GM21825 (cell line): ENCODE measurements around the gene SLC52A3.
"Not testable (repeated sequence)": the region's sequence is repeated elsewhere in the genome, so short reads cannot be mapped to it uniquely, and the experiment has no call there.

Source experiments
- ATAC-seq: cut with Tn5 transposase; IDR thresholded peaks from one replicate; pipeline ENCODE4 v1.9.1; 2021; ENCODE audit warnings: mild to moderate bottlenecking, moderate library complexity; ENCODE audit not compliant: unreplicated experiment

SLC52A3 gene

DNA sequence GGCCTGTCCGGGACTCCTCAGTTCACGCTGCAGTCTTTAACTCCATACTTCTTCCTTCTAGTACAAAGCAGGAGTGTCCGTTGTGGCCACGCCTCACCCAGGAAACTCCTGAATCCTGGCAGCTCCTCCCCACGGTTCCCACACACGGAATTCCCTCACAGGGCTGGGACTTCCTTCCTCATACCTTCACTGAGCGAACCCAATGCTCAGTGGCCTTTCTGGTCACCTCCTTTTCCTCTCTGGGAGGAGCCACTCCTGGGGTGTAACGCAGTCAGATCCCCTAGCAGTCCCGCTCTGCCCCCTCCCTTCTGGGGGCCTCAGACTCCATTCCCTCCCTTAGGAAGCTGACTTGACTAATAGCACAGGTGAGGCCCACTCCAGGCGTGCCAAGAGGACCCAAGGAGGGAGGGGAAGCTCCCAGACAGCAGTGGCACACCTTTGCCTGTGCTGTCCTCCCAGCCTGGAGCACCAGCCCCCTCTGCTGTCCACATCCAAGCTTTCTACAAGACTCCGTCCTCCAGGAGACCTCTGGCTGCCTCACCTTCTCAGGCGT lies at the start of gene SLC52A3:
SLC52A3 (minus strand) TSS at position 75 of the 553 bp plus-strand sequence. CDS start 2,726 bp downstream, outside the sequence.
- ATAC-seq: no peak

DNA sequence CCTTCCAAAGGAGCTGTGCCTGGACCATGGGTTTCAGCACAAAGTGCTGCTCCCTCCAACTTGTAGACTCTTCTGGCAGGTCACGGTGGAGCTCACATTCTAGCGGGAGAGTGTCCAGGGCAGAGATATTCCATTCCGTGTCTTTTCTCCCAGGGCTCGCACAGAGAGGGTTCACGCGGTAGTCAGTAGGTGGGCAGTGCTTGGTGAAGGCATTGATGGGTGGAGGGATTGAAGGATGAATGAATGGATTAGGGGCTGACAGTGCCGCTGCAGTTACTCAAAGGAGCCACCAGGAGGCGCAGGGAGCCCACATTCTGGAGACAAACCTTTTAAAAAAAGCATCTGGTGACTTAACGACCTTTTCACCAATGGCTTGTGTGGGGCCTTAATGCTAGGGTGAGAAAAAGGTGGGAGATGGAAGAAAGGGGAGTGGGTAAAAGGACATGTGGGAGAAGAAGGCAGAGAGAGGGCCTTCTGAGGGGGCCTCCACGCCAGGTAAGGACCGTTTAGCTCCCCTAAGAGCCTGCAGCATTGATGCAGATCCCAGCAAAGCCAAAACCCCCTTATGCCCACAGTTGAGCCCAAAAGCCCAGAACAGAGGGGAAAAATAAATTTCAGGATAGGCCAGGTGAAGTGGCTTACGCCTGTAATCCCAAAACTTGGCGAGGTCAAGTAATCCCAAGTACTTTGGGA lies 47.8 kb upstream of the SLC52A3 start:
- no peak for ATAC-seq

DNA sequence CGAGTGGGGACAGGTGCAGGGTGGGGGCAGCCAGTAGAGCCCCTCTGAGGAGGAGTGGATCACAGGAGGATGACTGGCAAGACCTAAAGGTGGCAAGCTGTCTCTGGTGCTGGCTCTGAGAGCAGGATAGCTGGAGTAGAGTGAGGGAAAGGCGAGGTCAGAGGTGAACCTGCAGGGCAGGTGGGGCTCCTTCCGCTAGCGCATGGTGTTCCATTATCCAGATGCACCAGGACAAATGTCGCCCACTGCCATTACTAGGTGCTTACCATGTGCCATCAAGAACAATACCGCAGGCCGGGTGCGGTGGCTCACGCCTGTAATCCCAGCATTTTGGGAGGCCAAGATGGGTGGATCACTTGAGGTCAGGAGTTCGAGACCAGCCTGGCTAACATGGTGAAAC lies 46.9 kb upstream of the SLC52A3 start:
- no peak for ATAC-seq

DNA sequence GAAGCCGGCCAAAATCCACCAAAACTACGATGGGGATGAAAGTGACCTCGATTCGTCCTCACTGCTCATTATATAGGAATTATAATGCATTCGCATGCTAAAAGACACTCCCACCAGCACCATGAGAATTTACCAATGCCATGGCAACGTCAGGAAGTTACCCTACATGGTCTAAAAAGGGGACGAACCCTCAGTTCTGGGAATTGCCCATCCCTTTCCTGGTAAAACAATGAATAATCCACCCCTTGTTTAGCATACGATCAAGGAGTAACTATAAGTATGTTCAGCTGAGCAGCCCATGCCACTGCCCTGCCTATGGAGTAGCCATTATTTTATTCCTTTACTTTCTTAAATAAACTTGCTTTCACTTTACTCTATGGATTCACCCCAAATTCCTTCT lies 45.1 kb upstream of the SLC52A3 start:
- ATAC-seq: no peak

DNA sequence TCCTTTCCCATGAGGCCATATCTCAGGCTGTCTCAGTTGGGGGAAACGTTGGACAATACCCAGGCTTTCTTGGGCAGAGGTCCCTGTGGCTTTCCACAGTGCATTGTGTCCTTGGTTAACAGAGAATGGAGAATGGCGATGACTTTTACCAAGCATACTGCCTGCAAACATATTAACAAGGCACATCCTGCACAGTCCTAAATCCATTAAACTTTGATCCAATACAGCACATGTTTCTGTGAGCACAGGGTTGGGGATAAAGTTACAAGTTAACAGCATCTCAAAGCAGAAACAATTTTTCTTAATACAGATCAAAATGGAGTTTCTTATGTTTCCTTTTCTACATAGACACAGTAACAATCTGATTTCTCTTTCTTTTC lies 44.1 kb upstream of the SLC52A3 start:
- ATAC-seq: not testable (repeated sequence)

DNA sequence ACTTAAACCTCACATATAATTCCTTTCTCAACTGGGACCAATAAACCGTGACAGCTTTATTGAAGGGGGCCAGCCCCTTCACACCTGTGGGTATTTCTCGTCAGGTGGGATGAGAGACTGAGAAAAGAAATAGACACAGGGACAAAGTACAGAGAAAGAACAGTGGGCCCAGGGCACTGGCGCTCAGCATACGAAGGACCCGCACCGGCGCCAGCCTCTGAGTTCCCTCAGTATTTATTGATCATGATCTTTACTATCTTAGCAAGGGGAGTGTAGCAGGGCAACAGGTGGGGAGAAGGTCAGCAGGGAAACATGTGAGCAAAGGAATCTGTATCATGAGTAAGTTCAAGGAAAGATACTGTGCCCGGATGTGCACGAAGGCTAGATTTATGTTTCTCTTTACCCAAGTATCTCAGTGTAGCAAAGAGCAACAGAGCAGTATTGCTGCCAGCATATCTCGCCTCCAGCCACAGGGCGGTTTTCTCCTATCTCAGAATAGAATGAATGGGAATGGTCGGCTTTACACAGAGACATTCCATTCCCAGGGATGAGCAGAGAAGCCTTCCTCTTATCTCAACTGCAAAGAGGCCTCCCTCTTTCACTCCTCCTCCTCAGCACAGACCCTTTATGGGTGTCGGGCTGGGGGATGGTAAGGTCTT lies 43.6 kb upstream of the SLC52A3 start:
- not testable (repeated sequence) for ATAC-seq

DNA sequence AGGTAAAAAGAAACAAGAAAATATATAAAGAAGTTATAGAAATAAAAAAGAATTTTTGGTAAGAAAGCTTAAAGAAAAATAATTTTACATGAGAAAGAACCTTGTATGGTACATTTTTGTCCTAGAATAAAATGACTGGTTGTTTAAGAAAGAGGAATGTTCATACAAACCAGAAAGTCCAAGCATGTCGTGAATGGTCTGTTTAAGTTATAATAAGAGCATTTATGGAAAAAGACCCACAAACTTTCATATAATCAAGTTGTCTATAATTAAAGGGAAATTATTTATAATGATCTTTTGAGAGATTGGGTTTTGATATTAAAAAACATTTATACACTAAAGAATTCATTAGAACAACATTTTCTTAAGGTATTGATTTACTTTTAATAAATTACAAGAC lies 37.4 kb upstream of the SLC52A3 start:
- ATAC-seq: no peak

DNA sequence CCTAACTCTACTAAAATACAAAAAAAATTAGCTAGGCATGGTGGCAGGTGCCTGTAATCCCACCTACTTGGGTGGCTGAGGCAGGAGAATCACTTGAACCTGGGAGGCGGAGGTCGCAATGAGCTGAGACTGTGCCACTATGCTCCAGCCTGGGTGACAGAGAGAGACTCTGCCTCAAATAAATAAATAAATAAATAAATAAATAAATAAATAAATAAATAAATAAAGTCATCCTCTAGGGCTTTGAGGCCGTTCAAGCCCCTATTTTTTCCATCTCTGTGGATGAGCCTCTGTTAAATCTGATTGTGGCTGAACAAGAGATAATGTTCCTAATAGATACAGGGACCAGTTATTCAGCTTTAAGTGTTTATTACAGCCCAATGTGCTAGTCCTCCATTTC lies 33.4 kb upstream of the SLC52A3 start:
- ATAC-seq: no peak

DNA sequence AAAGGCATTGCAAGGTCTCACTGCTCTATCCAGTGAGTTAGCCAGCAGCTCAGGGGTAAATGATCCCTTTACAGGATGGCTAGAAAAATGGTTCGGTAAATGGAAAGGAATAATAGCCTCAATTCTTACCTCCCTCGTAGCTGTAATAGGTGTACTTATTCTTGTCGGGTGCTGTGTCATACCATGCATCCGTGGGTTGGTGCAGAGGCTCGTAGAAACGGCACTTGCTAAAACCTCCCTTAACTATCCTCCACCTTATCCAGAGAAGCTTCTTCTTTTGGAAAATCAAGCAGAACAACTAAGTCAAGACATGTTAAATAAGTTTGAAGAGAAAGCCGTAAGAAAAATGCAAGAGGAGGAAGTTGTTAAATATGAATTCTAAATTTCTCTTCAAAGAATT lies 31.7 kb upstream of the SLC52A3 start:
- not testable (repeated sequence) for ATAC-seq

DNA sequence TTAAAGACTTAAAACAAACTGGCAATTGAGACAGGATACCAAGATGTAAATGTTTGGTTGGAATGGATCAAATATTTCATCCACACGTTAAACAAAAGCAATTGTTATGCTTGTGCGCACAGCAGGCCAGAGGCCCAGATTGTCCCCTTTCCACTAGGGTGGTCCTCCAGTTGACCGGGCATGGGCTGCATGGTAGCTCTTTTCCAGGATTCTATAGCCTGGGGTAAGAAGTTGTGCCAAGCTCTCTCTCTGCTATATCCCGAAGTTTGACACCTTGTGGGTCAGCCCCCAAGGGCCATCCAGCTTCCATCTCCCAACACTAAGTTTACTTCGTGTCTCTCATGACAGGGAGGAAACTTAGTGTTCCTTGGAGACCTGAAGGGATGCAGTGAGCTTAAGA lies 30.4 kb upstream of the SLC52A3 start:
- ATAC-seq: not testable (repeated sequence)

DNA sequence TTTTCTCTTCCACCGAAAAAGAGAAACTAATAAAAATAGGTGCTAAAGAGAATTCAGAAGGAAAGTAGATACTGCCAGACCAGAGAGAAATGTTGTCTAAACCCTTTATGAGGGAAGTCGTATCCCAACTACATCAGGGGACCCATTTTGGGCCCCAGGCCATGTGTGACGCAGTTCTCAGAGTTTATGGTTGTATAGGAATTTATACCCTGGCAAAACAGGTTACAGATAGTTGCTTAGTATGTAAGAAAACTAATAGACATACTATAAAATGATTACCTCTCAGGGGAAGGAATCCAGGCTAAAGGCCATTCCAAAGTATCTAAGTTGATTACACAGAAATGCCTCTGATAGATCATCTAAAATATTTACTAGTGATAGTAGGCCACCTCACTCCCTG lies 28.6 kb upstream of the SLC52A3 start:
- ATAC-seq: no peak

DNA sequence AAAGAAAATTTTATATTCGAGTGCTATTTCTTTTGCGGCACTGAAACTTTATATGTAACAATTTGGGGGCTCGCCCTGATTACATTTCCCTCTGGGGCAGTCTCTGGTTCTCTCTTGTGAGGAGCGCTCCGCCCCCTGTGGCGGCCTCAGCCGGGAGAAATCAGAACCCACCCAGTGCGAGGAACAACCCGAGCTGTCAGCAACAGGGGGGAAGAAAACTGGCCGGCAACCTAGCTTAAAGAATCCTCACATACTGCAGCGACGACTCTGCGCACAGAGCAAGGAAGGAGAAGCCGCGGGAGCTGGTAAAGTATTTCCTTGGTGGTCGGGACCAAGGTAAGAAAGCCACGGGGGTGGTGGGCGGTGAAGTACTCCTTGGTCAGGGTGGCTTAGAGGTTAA lies 23.9 kb upstream of the SLC52A3 start:
- no peak for ATAC-seq

DNA sequence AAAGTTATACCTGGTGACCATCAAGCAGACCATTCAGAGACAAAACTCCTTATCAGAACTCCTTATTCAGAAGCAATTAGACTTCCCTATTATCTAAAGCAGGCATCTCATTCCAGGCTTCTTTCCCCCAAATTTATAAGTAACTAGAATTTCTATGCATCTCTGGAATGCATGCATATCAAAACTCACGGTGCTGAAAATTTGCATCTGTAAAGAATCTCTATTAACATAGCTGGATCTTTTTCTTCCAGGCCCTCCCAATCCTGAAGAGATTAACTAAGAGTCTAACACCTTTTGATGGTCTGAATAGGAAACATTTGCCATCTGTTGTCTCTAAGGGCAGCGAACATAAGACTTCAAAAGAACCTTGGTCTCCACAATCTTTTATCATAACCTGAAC lies 22.8 kb upstream of the SLC52A3 start:
- no peak for ATAC-seq

DNA sequence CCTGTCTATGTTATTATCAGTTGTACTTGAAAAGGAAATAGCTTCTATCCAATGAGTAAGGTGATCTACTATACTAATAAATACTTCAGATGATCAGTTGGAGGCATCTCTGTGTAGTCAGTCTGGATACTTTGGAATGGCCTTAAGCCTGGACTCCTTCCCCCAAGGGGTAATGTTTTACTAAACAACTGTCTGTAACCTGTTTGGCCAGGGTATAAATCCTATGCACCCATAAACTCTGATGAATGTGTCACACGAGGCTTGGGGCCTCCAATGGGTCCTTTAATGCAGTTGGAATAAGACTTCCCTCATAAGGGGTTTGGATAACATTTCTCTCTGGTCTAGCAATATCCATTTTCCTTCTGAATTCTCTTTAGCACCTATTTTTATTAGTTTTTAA lies 19.5 kb upstream of the SLC52A3 start:
- ATAC-seq: no peak

DNA sequence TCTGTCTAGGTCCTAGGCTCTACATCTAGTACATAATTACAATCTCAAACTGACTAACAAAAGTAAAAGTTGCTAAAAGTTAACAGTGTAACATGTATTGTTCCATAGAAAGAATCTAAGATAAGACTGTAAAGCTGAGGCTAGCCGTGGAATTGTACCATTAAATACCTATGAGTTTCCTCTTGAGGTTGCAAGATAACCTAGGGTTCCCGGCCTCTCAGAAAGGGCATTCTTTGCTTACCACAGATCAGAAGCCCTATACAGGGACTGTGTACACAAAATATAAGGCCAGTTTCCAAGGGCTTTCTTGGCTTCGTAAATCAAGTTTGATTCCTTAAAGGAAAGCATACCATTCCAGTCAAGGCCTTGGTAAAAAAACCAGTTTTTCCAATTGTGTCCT lies 11.5 kb upstream of the SLC52A3 start:
- ATAC-seq: no peak

DNA sequence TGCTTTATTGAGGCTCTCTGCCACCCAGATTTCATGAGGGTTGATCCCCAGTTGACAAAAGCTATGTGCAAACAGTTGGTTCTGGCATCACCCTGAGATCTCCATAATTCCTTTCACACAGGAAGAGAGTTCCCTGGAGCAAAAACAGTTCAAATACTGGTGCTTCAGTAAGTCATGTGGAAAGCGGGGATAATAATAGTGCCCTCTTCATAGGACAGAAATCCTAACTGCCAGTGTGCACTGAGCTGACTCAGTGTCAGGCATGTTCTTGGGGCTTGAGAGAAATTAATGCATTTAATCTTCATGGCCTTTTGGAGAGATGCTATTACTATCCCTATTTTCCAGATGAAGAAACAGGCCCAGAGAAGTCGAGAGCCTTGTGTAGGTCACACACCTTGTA lies 7.9 kb upstream of the SLC52A3 start:
- ATAC-seq: no peak

DNA sequence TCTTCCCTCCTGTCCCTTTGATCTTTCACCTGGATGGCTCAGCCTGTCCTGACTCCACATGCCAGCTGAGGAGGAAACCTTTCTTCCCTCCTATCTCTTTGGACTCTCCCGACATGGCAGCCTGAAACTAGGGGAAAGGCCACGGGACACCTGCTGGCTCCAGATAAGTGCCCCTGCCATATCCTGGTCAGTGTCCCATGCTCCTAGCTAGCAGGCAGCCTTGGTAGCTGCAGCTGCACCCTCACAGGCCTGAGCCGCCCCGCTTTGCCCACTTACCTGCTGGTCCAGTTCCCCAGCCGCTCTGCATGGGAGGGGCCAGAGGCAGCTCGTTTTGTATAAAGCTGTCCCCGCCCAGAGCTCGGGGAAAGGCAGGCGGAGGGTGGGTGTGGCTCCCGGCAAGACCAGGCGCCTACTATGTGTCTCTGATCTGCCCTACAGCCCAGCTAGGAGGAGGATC lies 7.4 kb upstream of the SLC52A3 start:
- no peak for ATAC-seq

DNA sequence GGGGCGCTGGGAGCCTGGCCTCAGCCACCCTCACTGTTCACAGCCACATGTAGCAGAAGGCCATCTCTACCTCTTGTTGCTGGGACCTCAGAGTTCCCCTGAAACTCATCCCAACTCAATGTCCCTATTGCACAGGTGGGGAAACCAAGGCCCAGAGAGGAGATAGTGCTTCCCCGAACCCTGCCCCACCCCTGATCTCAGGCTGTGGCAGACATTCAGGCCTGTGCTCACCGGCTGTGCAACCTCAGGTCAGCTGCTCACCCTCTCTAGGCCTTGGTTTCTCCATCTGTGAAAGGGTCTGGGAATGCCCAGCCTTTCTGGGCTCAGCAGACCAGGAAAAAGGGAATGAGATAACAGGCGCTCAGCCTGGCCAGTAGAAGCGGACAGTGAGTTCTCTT lies 6.4 kb upstream of the SLC52A3 start:
- ATAC-seq: no peak

DNA sequence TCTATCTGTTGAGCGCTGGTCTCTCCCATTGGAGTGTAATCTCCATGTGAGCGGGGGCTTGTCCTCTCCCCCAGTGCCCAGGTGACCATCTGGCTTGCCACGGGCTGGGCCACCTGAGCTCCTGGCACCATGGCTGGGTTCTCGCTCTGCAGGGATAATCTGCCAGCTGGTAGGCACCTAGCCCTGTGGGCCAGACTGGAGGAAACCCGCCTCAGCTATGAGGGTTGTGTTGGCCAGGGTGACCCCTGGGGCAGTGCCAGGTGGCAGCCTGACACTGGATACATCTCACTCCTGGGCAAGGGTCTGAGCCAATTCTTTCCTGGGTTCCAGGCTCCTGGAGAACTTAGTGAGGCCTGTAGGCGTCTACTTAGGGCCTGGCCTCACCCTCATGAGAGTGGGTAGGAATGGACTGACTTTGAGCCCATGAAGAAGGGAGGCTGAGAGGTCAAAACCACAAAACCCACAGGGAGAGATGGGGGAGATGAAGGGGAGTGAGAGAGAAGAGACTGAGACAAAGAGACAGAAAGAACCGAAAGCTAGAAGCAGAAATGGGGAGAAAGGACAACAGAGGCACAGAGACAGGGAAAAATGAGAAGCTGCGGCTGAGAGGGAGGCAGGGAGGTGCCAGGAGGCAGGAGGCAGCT lies 5.8 kb upstream of the SLC52A3 start:
- no peak for ATAC-seq

DNA sequence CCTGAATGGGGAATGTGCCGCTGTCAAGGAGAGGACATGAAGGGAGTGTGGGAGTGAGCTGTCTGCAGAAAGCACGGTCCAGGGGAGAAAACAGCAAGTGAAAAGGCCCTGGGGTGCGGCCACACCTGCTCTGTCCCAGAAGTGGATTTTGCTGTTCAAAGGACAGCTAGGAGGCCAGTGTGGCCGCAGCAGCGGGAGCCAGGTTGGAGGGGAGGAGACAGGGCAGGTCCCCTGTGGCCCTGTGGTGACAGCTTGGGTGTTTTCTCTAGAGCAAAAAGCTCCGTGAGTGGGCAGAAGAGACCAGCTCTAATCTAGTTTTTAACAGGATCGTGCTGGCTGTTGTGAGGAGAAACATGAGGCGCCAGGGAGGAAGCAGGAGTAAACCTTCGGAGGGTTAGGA lies 4.5 kb upstream of the SLC52A3 start:
- ATAC-seq: no peak

DNA sequence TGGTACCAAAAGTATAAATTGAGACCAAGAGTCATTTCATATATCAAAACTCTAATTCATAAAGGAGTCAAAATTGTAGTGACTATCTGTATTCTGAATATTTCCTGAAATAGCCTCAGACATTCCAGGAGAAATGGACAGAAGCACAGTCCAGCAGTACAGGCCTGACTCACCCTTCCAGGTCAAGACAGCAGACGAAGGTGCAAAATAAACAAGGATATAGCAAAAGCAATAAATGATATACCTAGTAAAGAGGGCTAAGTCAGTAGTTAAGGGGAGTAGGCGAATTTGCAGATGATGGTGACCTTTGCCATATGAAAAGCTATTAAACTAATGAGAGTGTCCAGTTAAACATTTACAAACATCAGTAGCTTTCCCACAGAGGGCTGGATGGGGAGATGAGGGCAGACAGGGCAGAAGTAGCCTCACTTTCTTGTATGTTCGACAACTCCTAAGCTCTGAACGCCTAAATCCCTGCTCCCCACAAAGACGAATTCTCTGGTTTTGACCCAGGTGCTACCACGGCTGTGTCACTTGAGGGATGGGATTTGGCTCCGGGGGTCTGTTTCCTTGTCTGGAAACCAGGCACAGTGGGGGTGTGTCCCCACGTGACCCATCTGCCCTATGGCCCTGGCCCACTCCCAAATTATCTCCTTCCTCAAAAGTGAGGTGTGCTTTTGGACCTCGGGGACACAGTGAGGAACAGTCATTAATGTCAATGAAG lies 3.6 kb upstream of the SLC52A3 start:
- no peak for ATAC-seq
